H1 (cell line): ENCODE measurements around the gene COL6A1. TPM values are rescaled to one million over a fixed set of nuclear protein-coding genes. Genes with fewer than 3 reads are reported as not detected.

Experiments
- CTCF ChIA-PET: fragments of 300-600 bp; sonication (Branson Sonifier 250); formaldehyde crosslinking; loops from one replicate; lab custom pipeline; 2021; ENCODE audit not compliant: partially characterized antibody; lab: Charles Lee
- POLR2A ChIA-PET: fragments of 300-600 bp; sonication (Branson Sonifier 250); formaldehyde crosslinking; loops from one replicate; lab custom pipeline; 2021; ENCODE audit warnings: inconsistent platforms; ENCODE audit not compliant: partially characterized antibody; lab: Charles Lee
- DNase-seq, 2 experiments: peaks; one replicate each; pipeline versions ENCODE4 v3.0.0 to v3.0.0-alpha.2; 2010 to 2022; ENCODE audit warnings: low spot score in 2 of 2, low read depth in 1 of 2, mixed read lengths in 1 of 2
- FAIRE-seq: peaks from 2 replicates; lab custom pipeline; 2011; peaks lifted over from hg19 to GRCh38; lab: Jason Lieb, UNC
- H2AFZ ChIP-seq: 2 replicates; pipeline ENCODE4 v1.8.1; 2012; ENCODE audit warnings: low read length, inconsistent platforms
- H2AK5ac ChIP-seq: 2 replicates; pipeline ENCODE4 v1.6.1; 2013; ENCODE audit warnings: low read depth, low read length
- H2BK120ac ChIP-seq: replicated peaks from 2 replicates; pipeline ENCODE3; 2013; ENCODE audit warnings: low read depth, low read length, inconsistent platforms
- H2BK12ac ChIP-seq: 2 replicates; pipeline ENCODE4 v1.6.1; 2013; ENCODE audit warnings: low read depth, low read length
- H2BK15ac ChIP-seq: 2 replicates; pipeline ENCODE4 v1.6.1; 2013; ENCODE audit warnings: low read length
- H2BK20ac ChIP-seq: 2 replicates; pipeline ENCODE4 v1.6.1; 2013; ENCODE audit warnings: low read length
- H2BK5ac ChIP-seq: 2 replicates; pipeline ENCODE4 v1.6.1; 2013; ENCODE audit warnings: low read depth, low read length
- H3K14ac ChIP-seq: 2 replicates; pipeline ENCODE4 v1.6.1; 2013; ENCODE audit warnings: inconsistent platforms; ENCODE audit not compliant: insufficient read length
- H3K18ac ChIP-seq: 2 replicates; pipeline ENCODE4 v1.6.1; 2013; ENCODE audit warnings: low read length; ENCODE audit errors: extremely low read depth
- H3K23ac ChIP-seq: 2 replicates; pipeline ENCODE4 v1.6.1; 2013; ENCODE audit warnings: inconsistent platforms; ENCODE audit not compliant: insufficient read length
- H3K23me2 ChIP-seq: 2 replicates; pipeline ENCODE4 v1.6.1; 2013; ENCODE audit warnings: low read depth, low read length
- H3K27ac ChIP-seq: 2 replicates; pipeline ENCODE4 v1.6.1; 2011; ENCODE audit warnings: low read depth, low read length, inconsistent platforms
- H3K27me3 ChIP-seq, 4 experiments: replicated peaks in 1 of 4; 1 replicate in 1 of 4; 2 replicates in 3 of 4; pipeline versions ENCODE4 v1.6.1 to v1.8.1; 2011 to 2013; ENCODE audit warnings: low read length in 3 of 4, mild to moderate bottlenecking in 3 of 4, inconsistent platforms in 2 of 4, mixed read lengths in 2 of 4, moderate library complexity in 1 of 4; ENCODE audit not compliant: control insufficient read depth in 3 of 4, insufficient read depth in 3 of 4; ENCODE audit errors: extremely low read depth in 1 of 4
- H3K36me3 ChIP-seq, 4 experiments: 2 replicates each; pipeline versions ENCODE4 v1.6.1 to v1.8.1; 2011 to 2013; ENCODE audit warnings: mild to moderate bottlenecking in 4 of 4, low read length in 3 of 4, moderate library complexity in 2 of 4, control low read depth in 1 of 4, inconsistent platforms in 1 of 4; ENCODE audit not compliant: insufficient read depth in 4 of 4, control insufficient read depth in 2 of 4
- H3K4ac ChIP-seq: replicated peaks from 2 replicates; pipeline ENCODE3; 2013; ENCODE audit warnings: low read length, low read depth, mixed read lengths, inconsistent platforms; ENCODE audit not compliant: insufficient read length
- H3K4me1 ChIP-seq, 4 experiments: replicated peaks in 1 of 4; 1 replicate in 1 of 4; 2 replicates in 3 of 4; pipeline versions ENCODE4 v1.6.1 to v1.8.1; 2011 to 2013; ENCODE audit warnings: low read length in 3 of 4, inconsistent platforms in 2 of 4, mixed read lengths in 1 of 4; ENCODE audit not compliant: insufficient read depth in 4 of 4, control insufficient read depth in 3 of 4
- H3K4me2 ChIP-seq, 2 experiments: 2 replicates each; pipeline versions ENCODE4 v1.6.1 to v1.8.1; 2011 to 2013; ENCODE audit warnings: low read depth in 2 of 2, low read length in 2 of 2, control low read depth in 1 of 2, inconsistent platforms in 1 of 2, mild to moderate bottlenecking in 1 of 2; ENCODE audit not compliant: insufficient read depth in 1 of 2
- H3K4me3 ChIP-seq, 4 experiments: fragments of 200-600, 300-600 bp in 1 of 4; sonication (generic), shearing (Covaris generic), sonication (Bioruptor Twin) in 1 of 4; 2 replicates each; pipeline versions ENCODE4 v1.5.1 to v1.8.1; 2011 to 2016; ENCODE audit warnings: low read length in 4 of 4, low read depth in 3 of 4, control low read depth in 2 of 4, inconsistent platforms in 2 of 4, mild to moderate bottlenecking in 2 of 4, mixed read lengths in 1 of 4, moderate library complexity in 1 of 4; ENCODE audit not compliant: insufficient read depth in 2 of 4; ENCODE audit errors: extremely low read depth in 1 of 4
- H3K56ac ChIP-seq: replicated peaks from 2 replicates; pipeline ENCODE3; 2013; ENCODE audit warnings: low read depth, mild to moderate bottlenecking, mixed read lengths, low read length, inconsistent platforms; ENCODE audit not compliant: insufficient read length
- H3K79me1 ChIP-seq: 2 replicates; pipeline ENCODE4 v1.6.1; 2013; ENCODE audit warnings: low read depth, low read length, control low read depth
- H3K79me2 ChIP-seq, 2 experiments: 2 replicates each; pipeline versions ENCODE4 v1.6.1 to v1.8.1; 2012 to 2013; ENCODE audit warnings: low read length in 2 of 2, mild to moderate bottlenecking in 2 of 2, inconsistent platforms in 1 of 2; ENCODE audit not compliant: insufficient read depth in 2 of 2, control insufficient read depth in 1 of 2
- H3K9ac ChIP-seq, 4 experiments: replicated peaks in 1 of 4; 1 replicate in 1 of 4; 2 replicates in 3 of 4; pipeline versions ENCODE4 v1.6.1 to v1.8.1; 2011 to 2013; ENCODE audit warnings: low read depth in 3 of 4, low read length in 3 of 4, control low read depth in 2 of 4, mild to moderate bottlenecking in 2 of 4, moderate library complexity in 2 of 4, inconsistent platforms in 1 of 4; ENCODE audit errors: extremely low read depth in 1 of 4
- H3K9me3 ChIP-seq, 2 experiments: 2 replicates each; pipeline versions ENCODE4 v1.6.1 to v1.8.1; 2012 to 2013; ENCODE audit warnings: mild to moderate bottlenecking in 2 of 2, moderate library complexity in 2 of 2, control low read depth in 1 of 2, inconsistent platforms in 1 of 2, low read depth in 1 of 2, low read length in 1 of 2, mixed read lengths in 1 of 2; ENCODE audit not compliant: insufficient read depth in 2 of 2
- H4K20me1 ChIP-seq, 2 experiments: replicated peaks in 1 of 2; 2 replicates each; pipeline versions ENCODE3 to v1.8.1; 2011 to 2013; ENCODE audit warnings: inconsistent platforms in 2 of 2, low read length in 2 of 2, mild to moderate bottlenecking in 1 of 2; ENCODE audit not compliant: insufficient read depth in 2 of 2, control insufficient read depth in 1 of 2
- H4K5ac ChIP-seq: 2 replicates; pipeline ENCODE4 v1.6.1; 2013; ENCODE audit warnings: low read length, low read depth, mixed read lengths, inconsistent platforms; ENCODE audit not compliant: insufficient read length
- H4K8ac ChIP-seq: 2 replicates; pipeline ENCODE4 v1.8.0; 2013; ENCODE audit warnings: mild to moderate bottlenecking, moderate library complexity, low read length, inconsistent platforms; ENCODE audit not compliant: insufficient read depth; ENCODE audit errors: extremely low read depth
- H4K91ac ChIP-seq: replicated peaks from 2 replicates; pipeline ENCODE3; 2013; ENCODE audit warnings: low read length, mixed read lengths, inconsistent platforms; ENCODE audit not compliant: insufficient read length
- ASH2L ChIP-seq: fragments of 200-600, 300-600 bp; sonication (generic); IDR thresholded peaks from one replicate; pipeline ENCODE4 v1.7.1; 2017; ENCODE audit warnings: low read length
- BACH1 ChIP-seq: IDR thresholded peaks from 2 replicates; pipeline ENCODE4 v1.6.1; 2012; ENCODE audit warnings: low read length, improper control_type of control experiment
- CHD2 ChIP-seq: IDR thresholded peaks from 2 replicates; pipeline ENCODE4 v1.6.1; 2012; ENCODE audit warnings: low read length, improper control_type of control experiment
- EP300 ChIP-seq, 2 experiments: IDR thresholded peaks; 1 replicate in 1 of 2; 2 replicates in 1 of 2; pipeline ENCODE4 v1.6.1; 2011 to 2012; ENCODE audit warnings: low read depth in 2 of 2, low read length in 2 of 2, mild to moderate bottlenecking in 2 of 2, borderline replicate concordance in 1 of 2, inconsistent platforms in 1 of 2, moderate library complexity in 1 of 2
- FOSL1 ChIP-seq: IDR thresholded peaks from 2 replicates; pipeline ENCODE4 v1.6.1; 2011; ENCODE audit warnings: mild to moderate bottlenecking, low read depth, low read length, moderate library complexity; ENCODE audit not compliant: insufficient read depth
- GABPA ChIP-seq: IDR thresholded peaks from 2 replicates; pipeline ENCODE4 v1.6.1; 2011; ENCODE audit warnings: mild to moderate bottlenecking, low read length, moderate library complexity, borderline replicate concordance; ENCODE audit not compliant: insufficient read depth
- JUND ChIP-seq: IDR thresholded peaks from 2 replicates; pipeline ENCODE4 v1.6.1; 2011; ENCODE audit warnings: mild to moderate bottlenecking, improper control_type of control experiment, low read length
- MAFK ChIP-seq: IDR thresholded peaks from 2 replicates; pipeline ENCODE4 v1.6.1; 2012; ENCODE audit warnings: low read depth, mild to moderate bottlenecking, improper control_type of control experiment, low read length
- RAD21 ChIP-seq, 2 experiments: IDR thresholded peaks in 1 of 2; conservative IDR thresholded peaks in 1 of 2; 2 replicates each; pipeline ENCODE4 v1.6.1; 2011; ENCODE audit warnings: low read depth in 2 of 2, low read length in 2 of 2, improper control_type of control experiment in 1 of 2, inconsistent platforms in 1 of 2, mild to moderate bottlenecking in 1 of 2, moderate library complexity in 1 of 2
- RXRA ChIP-seq: IDR thresholded peaks from 2 replicates; pipeline ENCODE4 v1.6.1; 2011; ENCODE audit warnings: low read depth, mild to moderate bottlenecking, low read length, moderate library complexity; ENCODE audit not compliant: insufficient read depth
- SIX5 ChIP-seq: IDR thresholded peaks from 2 replicates; pipeline ENCODE4 v1.6.1; 2011; ENCODE audit warnings: mild to moderate bottlenecking, low read depth, low read length
- SP4 ChIP-seq: IDR thresholded peaks from 2 replicates; pipeline ENCODE4 v1.6.1; 2012; ENCODE audit warnings: low read length, inconsistent platforms
- SRF ChIP-seq: IDR thresholded peaks from 2 replicates; pipeline ENCODE4 v1.6.1; 2011; ENCODE audit warnings: mild to moderate bottlenecking, low read depth, low read length, moderate library complexity
- TEAD4 ChIP-seq: IDR thresholded peaks from 2 replicates; pipeline ENCODE4 v1.6.1; 2012; ENCODE audit warnings: low read depth, low read length, inconsistent platforms, mixed read lengths
- WGBS, 2 experiments: shearing (Covaris generic) in 1 of 2; methylation state at CpG; one replicate each; pipeline versions ENCODE4 v1.1.6 to v1.1.7; 2013 to 2015; ENCODE audit warnings: low lambda C conversion rate in 2 of 2, mixed read lengths in 2 of 2, inconsistent platforms in 1 of 2, low coverage in 1 of 2, missing lambda C conversion rate in 1 of 2; ENCODE audit not compliant: insufficient replicate concordance in 2 of 2, insufficient coverage in 1 of 2, insufficient read length in 1 of 2; ENCODE audit errors: extremely low coverage in 1 of 2, missing lambda C conversion rate in 1 of 2; 5-methylcytosine and 5-hydroxymethylcytosine counted together
- polyA plus RNA-seq, 7 experiments: library from polyadenylated mRNA; depleted of rRNA in 3 of 7; stranded (reverse) in 5 of 7; unstranded in 2 of 7; fragments of >200 nt in 5 of 7; fragments of 200-250 nt in 2 of 7; gene quantifications; 1 replicate in 5 of 7; 2 replicates in 1 of 7; 4 replicates in 1 of 7; pipeline versions ENCODE4 v1.2.1 to v1.2.3, GENCODE V29; 2011 to 2013; ENCODE audit warnings: missing spikeins in 2 of 7, mixed read lengths in 2 of 7
- total RNA-seq: library from RNA; stranded (reverse); fragmentation: NEBNext Ultra II Directional; extraction: Animal tissue kit (Norgen Biotek cat#: 25700); gene quantifications from 2 replicates; pipeline ENCODE4 v1.2.1, GENCODE V29; 2021

Gene COL6A1
- total and polyA plus RNA-seq, 2 of the 8 experiments (the other 6 are each of a cell fraction or from before 2014, with no cell fraction given) = 100 to 115 TPM

DNA sequence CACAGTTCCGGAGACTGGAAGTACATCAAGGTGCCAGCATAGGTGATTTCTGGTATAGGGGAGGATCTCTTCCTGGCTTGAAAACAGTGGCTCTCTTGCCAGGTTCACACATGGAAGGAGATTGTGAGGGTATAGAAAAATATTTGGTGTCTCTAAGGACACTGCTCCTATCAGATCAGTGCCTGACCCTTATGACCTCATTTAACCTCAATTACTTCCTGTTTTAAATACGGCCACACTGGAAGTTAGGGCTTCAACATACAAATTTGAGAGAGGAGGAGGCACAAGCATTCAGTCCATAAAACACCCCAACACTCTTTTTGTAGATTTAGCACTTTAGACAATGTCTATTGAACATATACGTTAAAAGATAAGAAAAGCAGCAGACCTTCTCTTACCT lies 37.0 kb downstream of the COL6A1 start:
- 84% methylated on average over 3 of the region's 3 CpGs; no CpG with 5 or more reads in 1 of the 2 experiments for WGBS, 2 experiments
- no peak overlapping the region for H3K4me3 ChIP-seq
- DNase-seq = no peak
- H3K56ac ChIP-seq = no peak overlapping the region
- H4K8ac ChIP-seq = no peak overlapping the region
- no peaks in the 10 kb centered on the region for H3K9me3 ChIP-seq
- H3K79me2 ChIP-seq = no peaks in the 10 kb centered on the region
- H3K23ac ChIP-seq = no peak overlapping the region
- CTCF ChIA-PET = interaction anchor here (1.3 kb wide), 1 partner anchor 48 kb away, joined by 3 read pairs; no protein-coding TSS in a partner anchor
- H2AFZ ChIP-seq = no peak overlapping the region
- no peak overlapping the region for H2BK20ac ChIP-seq
- no peak for TF ChIP-seq TEAD4
- no peak for TF ChIP-seq GABPA
- no peak for TF ChIP-seq EP300 (IDR thresholded peaks at IDR 0.05; ENCODE audit: borderline replicate concordance in 1 of 2, low read depth in 2 of 2, low read length in 2 of 2)
- TF ChIP-seq CHD2 = no peak
- TF ChIP-seq SIX5 = no peak
- no peak for TF ChIP-seq FOSL1
- no peak for TF ChIP-seq SRF
- TF ChIP-seq MAFK = no peak
- no peak for TF ChIP-seq RAD21 (IDR thresholded peaks at IDR 0.05 in 1 of 2, conservative IDR thresholded peaks at IDR 0.05 in 1 of 2; ENCODE audit: low read depth in 2 of 2, low read length in 2 of 2)
- TF ChIP-seq JUND = no peak
- no peak for TF ChIP-seq RXRA
- TF ChIP-seq BACH1 = no peak
- no peak for TF ChIP-seq SP4
- no peak for TF ChIP-seq ASH2L
- no peaks in the 10 kb centered on the region for H3K36me3 ChIP-seq
- no peaks in the 10 kb centered on the region for H4K20me1 ChIP-seq
- no peak overlapping the region for H2BK120ac ChIP-seq
- H2AK5ac ChIP-seq = no peak overlapping the region
- H3K27ac ChIP-seq = no peak overlapping the region
- no peak overlapping the region for H4K5ac ChIP-seq
- no peak for FAIRE-seq
- no peak overlapping the region for H3K4ac ChIP-seq
- H2BK15ac ChIP-seq = no peak overlapping the region
- no peak overlapping the region for H2BK5ac ChIP-seq
- no peak overlapping the region for H4K91ac ChIP-seq
- H3K14ac ChIP-seq = no peak overlapping the region
- H3K23me2 ChIP-seq = no peaks in the 10 kb centered on the region
- H3K18ac ChIP-seq = no peak overlapping the region
- no peaks in the 10 kb centered on the region; a peak in 1 of 7 replicates for H3K4me1 ChIP-seq
- POLR2A ChIA-PET = no interaction called here
- 0 out of 7 replicates have a peak, but pooled peaks cover 0 to 2% (median 0%) of the 10 kb centered on the region in 4 experiments for H3K27me3 ChIP-seq
- no peak overlapping the region for H2BK12ac ChIP-seq
- no peak overlapping the region for H3K9ac ChIP-seq
- no peak overlapping the region for H3K4me2 ChIP-seq
- no peaks in the 10 kb centered on the region for H3K79me1 ChIP-seq
